Upper lobe of left lung (tissue), 6 donors: Measurements from ENCODE around the gene PSIP1. TPM values are rescaled to one million over a fixed set of nuclear protein-coding genes. Genes with fewer than 3 reads are reported as not detected.

Source experiments
- ATAC-seq, 2 donors: fragments of 200-7000 bp; cut with Tn5 transposase; one replicate each; pipeline ENCODE4 v1.9.1; 2022; ENCODE audit warnings: mild to moderate bottlenecking in 2 of 2, moderate library complexity in 2 of 2; ENCODE audit not compliant: low FRiP score in 2 of 2
- DNase-seq, 2 donors: peaks; one replicate each; pipeline ENCODE4 v3.0.0-alpha.2; 2019 to 2020
- H3K27ac ChIP-seq, 4 donors: fragments of 200-600 bp; sonication (generic); one replicate each; pipeline ENCODE4 v1.5.1; 2016 to 2019
- H3K27me3 ChIP-seq, 4 donors: fragments of 200-600 bp; sonication (generic); one replicate each; pipeline ENCODE4 v1.5.1; 2017 to 2019
- H3K36me3 ChIP-seq, 4 donors: fragments of 200-600 bp; sonication (generic); one replicate each; pipeline ENCODE4 v1.5.1; 2016 to 2019
- H3K4me1 ChIP-seq, 4 donors: fragments of 200-600 bp; sonication (generic); one replicate each; pipeline ENCODE4 v1.5.1; 2018 to 2019
- H3K4me3 ChIP-seq, 4 donors: fragments of 200-600 bp; sonication (generic); one replicate each; pipeline ENCODE4 v1.5.1; 2017 to 2019; ENCODE audit warnings: mild to moderate bottlenecking in 2 of 4, moderate library complexity in 1 of 4
- H3K9me3 ChIP-seq, 4 donors: fragments of 200-600 bp; sonication (generic); one replicate each; pipeline ENCODE4 v1.5.1; 2018 to 2019
- EP300 ChIP-seq, 4 donors: sonication (generic); formaldehyde crosslinking; IDR thresholded peaks; one replicate each; pipeline ENCODE4 v1.5.1; 2017; ENCODE audit warnings: antibody characterized with exemption in 4 of 4, control low read depth in 2 of 4
- POLR2A ChIP-seq, 4 donors: fragments of 450-650 bp; IDR thresholded peaks; one replicate each; pipeline ENCODE4 v1.5.1; 2016 to 2017; ENCODE audit warnings: antibody characterized with exemption in 4 of 4, mild to moderate bottlenecking in 2 of 4
- POLR2AphosphoS5 ChIP-seq, 2 donors: sonication (generic); formaldehyde crosslinking; IDR thresholded peaks; one replicate each; pipeline ENCODE4 v1.5.1; 2017; ENCODE audit warnings: antibody characterized with exemption in 2 of 2
- WGBS, 2 donors: methylation state at CpG; one replicate each; pipeline ENCODE4 v1.1.5; 2017 to 2018; 5-methylcytosine and 5-hydroxymethylcytosine counted together
- total RNA-seq, 6 donors: library from RNA; depleted of rRNA in 4 of 6; stranded (reverse); fragments of >200 nt in 4 of 6; gene quantifications; one replicate each; pipeline versions ENCODE4 v1.1.0 to v1.2.1, GENCODE V29; 2016 to 2021
- TF ChIP-seq, protein P1 (sequence below), 6 experiments: fragments of 450-650 bp in 4 of 6; fragments of 200-600 bp in 2 of 6; sonication (generic) in 2 of 6; IDR thresholded peaks; one replicate each; pipeline ENCODE4 v1.5.1; 2016 to 2019; ENCODE audit warnings: antibody characterized with exemption in 6 of 6
- donor health status: DM: no; HTN: no; CAD: no; lungs with moderate emphysema.
- donor health status: DM: no; HTN: yes; CAD: no; lungs with severe emphysema.

The PSIP1 gene
- total RNA-seq, 6 donors from 2014 or later = 22.5 to 57.9 (median 27.8) TPM

GRCh38 chr9:15499139-15499538 is 11.6 kb downstream of the PSIP1 start:
- H3K27ac ChIP-seq = no peak overlapping the region
- H3K36me3 ChIP-seq = peaks cover 0 to 5% (median 1%) of the 10 kb centered on the region in 4 donors
- no peaks in the 10 kb centered on the region for H3K27me3 ChIP-seq
- ATAC-seq = no peak
- TF ChIP-seq POLR2AphosphoS5 (IDR thresholded peaks at IDR 0.05) = no peak
- TF ChIP-seq POLR2A (IDR thresholded peaks at IDR 0.05) = no peak
- TF ChIP-seq, protein P1, sequence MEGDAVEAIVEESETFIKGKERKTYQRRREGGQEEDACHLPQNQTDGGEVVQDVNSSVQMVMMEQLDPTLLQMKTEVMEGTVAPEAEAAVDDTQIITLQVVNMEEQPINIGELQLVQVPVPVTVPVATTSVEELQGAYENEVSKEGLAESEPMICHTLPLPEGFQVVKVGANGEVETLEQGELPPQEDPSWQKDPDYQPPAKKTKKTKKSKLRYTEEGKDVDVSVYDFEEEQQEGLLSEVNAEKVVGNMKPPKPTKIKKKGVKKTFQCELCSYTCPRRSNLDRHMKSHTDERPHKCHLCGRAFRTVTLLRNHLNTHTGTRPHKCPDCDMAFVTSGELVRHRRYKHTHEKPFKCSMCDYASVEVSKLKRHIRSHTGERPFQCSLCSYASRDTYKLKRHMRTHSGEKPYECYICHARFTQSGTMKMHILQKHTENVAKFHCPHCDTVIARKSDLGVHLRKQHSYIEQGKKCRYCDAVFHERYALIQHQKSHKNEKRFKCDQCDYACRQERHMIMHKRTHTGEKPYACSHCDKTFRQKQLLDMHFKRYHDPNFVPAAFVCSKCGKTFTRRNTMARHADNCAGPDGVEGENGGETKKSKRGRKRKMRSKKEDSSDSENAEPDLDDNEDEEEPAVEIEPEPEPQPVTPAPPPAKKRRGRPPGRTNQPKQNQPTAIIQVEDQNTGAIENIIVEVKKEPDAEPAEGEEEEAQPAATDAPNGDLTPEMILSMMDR (IDR thresholded peaks at IDR 0.05) = no peak
- TF ChIP-seq EP300 (IDR thresholded peaks at IDR 0.05) = no peak
- no peak for DNase-seq
- H3K4me3 ChIP-seq = no peak overlapping the region
- H3K9me3 ChIP-seq = no peaks in the 10 kb centered on the region
- peaks cover 0 to 2% (median 0%) of the 10 kb centered on the region in 4 donors for H3K4me1 ChIP-seq
- WGBS, 2 donors = 59 to 60% methylated on average over 2 of the region's 2 CpGs

- 95 to 97% methylated on average over 13 of the region's 13 CpGs for WGBS, 2 donors
- ATAC-seq (no peak), DNase-seq (no peak)
- H3K4me3 ChIP-seq = no peak overlapping the region
- no peaks in the 10 kb centered on the region for H3K27me3 ChIP-seq
- peaks cover 0 to 5% (median 1%) of the 10 kb centered on the region in 4 donors for H3K36me3 ChIP-seq
- TF ChIP-seq POLR2A (IDR thresholded peaks at IDR 0.05) (no peak), POLR2AphosphoS5 (IDR thresholded peaks at IDR 0.05) (no peak), EP300 (IDR thresholded peaks at IDR 0.05) (no peak)
- TF ChIP-seq, protein P1 (IDR thresholded peaks at IDR 0.05) = no peak
- peaks cover 0 to 2% (median 0%) of the 10 kb centered on the region in 4 donors for H3K4me1 ChIP-seq
- H3K9me3 ChIP-seq = no peaks in the 10 kb centered on the region
- H3K27ac ChIP-seq = no peak overlapping the region
These were observed 12.3 kb downstream of the PSIP1 start for GRCh38 chr9:15498246-15498995.

GRCh38 chr9:15492485-15493150 is 18.2 kb downstream of the PSIP1 start:
- Histone ChIP-seq H3K4me3 (no peak overlapping the region), H3K9me3 (no peaks in the 10 kb centered on the region), H3K4me1 (no peaks in the 10 kb centered on the region), H3K36me3 (peaks cover 0 to 22% (median 3%) of the 10 kb centered on the region in 4 donors), H3K27me3 (no peaks in the 10 kb centered on the region), H3K27ac (no peak overlapping the region)
- TF ChIP-seq POLR2AphosphoS5 (IDR thresholded peaks at IDR 0.05) (no peak), EP300 (IDR thresholded peaks at IDR 0.05) (no peak), POLR2A (IDR thresholded peaks at IDR 0.05) (no peak)
- TF ChIP-seq, protein P1 (IDR thresholded peaks at IDR 0.05) = no peak
- DNase-seq = peak in 1 of 2 donors; percentile 14
- no peak for ATAC-seq
- 93 to 94% methylated on average over 12 to 13 of the region's 13 CpGs for whole genome bisulfite sequencing, 2 donors

DNA sequence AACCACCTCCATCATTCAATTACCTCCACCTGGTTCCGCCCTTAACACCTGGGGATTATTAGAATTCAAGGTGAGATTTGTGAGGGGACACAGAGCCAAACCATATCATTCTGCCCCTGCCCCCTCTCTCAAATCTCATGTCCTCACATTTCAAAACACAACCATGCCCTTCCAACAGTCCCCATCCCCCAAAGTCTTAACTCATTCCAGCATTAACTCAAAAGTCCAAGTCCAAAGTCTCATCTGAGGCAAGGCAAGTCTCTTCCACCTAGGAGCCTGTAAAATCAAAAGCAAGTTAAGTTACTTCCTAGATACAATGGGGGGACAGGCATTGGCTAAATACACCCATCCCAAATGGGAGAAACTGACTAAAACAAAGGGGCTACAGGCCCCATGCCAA is 18.8 kb downstream of the PSIP1 start:
- TF ChIP-seq POLR2AphosphoS5 (IDR thresholded peaks at IDR 0.05) (no peak), EP300 (IDR thresholded peaks at IDR 0.05) (no peak), POLR2A (IDR thresholded peaks at IDR 0.05) (no peak)
- TF ChIP-seq, protein P1 (IDR thresholded peaks at IDR 0.05) = no peak
- no peak overlapping the region for H3K27ac ChIP-seq
- ATAC-seq (no peak), DNase-seq (no peak)
- H3K4me3 ChIP-seq = no peak overlapping the region
- 100% methylated on average over 1 of the region's 1 CpG for WGBS, 2 donors
- no peaks in the 10 kb centered on the region for H3K4me1 ChIP-seq
- H3K36me3 ChIP-seq = peaks cover 0 to 24% (median 3%) of the 10 kb centered on the region in 4 donors
- H3K27me3 ChIP-seq = no peaks in the 10 kb centered on the region
- H3K9me3 ChIP-seq = no peaks in the 10 kb centered on the region
